HG02571 (cell line): Measurements from ENCODE around the gene GLI3.

Source experiments
- ATAC-seq: cut with Tn5 transposase; IDR thresholded peaks from one replicate; pipeline ENCODE4 v1.9.1; 2021; ENCODE audit warnings: mild to moderate bottlenecking, moderate library complexity; ENCODE audit not compliant: unreplicated experiment

Gene GLI3

DNA sequence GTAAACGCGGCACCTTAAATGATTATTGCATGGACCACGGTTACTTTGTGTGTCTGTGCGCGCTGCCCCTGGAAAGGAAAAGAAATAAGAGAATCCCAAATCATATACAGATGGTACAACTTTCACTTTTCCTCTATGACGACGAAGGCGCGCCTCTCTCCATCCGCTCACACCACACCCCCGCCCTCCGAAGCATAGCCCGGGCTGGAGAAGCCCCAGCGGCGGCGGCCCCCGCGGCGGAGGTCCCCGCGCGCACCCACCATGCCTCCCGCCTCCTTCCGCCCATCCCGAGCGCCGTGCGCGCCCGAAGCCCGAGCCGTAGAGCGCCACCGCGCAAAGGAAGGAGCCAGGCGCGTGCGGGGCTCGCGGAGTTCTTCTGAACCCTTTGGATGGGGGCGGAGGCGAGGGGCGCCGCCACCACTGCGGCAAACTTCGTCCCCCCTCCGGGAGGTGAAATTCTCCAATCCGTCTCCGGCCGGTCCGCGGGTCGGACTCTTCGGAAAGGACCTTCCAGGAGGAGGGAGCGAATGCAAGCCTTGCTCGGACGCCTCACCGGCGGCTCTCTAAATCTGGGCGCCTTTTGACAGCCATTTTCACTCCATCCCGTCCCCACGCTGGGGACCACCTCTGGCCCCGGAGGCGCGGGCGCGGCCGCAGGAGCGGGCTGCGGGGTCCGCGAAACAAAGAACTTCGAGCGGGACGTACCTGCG lies 588 bp downstream of the GLI3 start:
- no peak for ATAC-seq

DNA sequence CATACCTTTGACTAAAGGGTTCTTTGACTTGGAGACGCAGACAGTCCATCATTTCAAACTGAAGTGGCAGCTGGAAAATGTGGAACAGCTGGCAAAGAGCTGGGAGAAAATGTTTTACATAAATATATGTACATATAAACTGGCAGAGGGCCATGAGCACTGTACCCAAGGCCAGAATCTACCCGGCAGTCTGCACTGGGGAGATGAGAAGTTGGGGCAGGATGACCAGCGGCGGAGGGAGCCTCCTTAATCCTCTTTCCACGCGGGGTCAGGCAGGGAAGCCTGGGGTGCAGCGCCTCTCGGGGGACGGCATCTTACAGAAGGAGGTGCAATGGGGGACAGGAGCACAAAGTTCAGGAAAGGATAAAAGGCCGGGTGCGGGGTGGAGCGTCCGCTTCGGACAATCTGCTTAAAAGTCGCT lies 1.3 kb downstream of the GLI3 start:
- no peak for ATAC-seq

DNA sequence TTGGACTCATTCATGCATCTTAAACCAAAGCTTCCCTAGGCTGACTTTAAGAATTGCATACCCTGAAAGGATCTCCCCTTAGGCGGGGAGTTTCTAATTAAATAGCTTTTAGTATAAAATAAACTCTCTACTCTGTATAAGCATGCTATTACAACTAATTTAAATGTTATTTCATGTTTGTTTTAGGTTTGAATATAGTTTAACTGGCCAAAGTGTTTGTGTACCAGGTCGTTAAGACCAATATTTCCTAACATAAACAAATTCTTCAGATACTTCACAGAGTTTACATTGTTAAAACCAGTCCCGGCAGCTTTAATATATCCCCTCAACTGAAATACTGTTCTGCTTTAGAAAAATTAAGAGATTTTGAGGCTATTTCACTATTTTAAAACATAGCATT lies 2.3 kb downstream of the GLI3 start:
- no peak for ATAC-seq

DNA sequence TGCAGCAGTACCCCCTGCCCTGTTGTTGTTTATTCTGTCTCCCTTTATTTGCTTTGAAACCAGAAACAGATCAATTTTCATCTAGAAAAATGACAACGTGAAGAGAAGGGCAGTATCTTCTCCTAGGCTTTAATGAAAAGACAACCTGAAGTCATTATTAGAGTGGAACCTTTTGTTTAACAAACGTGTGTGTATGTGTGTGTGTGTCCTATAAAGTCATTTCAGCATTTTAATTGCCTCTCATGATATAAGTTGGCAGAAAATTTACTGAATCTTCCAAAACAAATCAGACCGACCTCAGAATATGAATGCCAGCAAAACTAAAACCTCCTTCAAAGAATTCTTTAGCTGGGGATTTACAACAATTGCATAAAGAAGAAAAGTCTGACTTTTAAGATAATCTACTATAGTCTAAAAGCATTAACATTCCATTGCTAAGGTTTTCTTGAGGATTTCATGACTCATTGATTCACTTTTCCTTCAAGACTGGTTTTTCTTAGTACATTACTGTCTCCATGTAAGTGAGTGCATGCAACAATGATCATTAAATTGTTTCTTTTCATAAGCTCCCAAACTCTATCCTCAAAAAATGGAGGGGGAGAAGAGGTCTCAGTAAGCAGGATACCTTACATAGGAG lies 3.2 kb downstream of the GLI3 start:
- ATAC-seq, result no peak

DNA sequence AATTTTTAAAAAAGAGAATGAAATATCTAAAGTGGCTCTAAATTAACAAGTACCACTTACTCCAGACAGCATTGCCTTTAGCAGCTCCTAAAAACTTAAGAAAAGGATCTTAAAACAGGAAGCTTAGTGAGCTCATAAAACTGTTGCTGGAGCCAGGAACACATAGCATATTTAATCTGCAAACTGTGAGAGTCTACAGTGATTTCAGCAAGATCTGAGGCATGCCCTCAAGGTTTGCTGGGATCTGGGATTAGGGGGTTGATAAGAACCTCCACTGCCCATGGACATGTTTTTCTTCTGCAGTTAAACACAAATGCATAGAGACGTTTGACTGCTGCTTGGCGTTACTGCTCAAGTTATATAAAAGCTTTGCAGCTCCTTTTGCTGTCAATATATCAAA lies 3.8 kb downstream of the GLI3 start:
- ATAC-seq, result no peak

DNA sequence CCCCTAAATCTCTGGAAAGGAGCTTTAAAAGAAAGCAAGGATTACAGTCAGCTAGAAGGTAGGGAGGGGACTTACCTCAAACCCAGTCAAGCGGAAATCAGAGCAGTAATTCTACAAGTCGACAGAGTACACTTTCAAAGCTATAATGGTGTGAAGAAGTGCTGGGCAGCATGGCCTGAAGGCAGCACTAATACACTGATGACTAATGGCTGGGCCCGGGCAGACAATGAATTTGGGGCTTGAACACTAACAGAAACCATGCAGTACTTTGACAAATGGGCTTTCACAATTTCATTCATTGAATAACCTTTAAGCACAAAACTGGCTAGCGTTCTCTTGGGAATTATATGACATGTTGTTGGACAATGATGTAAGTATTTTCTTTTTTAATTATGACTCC lies 4.7 kb downstream of the GLI3 start:
- no peak for ATAC-seq

DNA sequence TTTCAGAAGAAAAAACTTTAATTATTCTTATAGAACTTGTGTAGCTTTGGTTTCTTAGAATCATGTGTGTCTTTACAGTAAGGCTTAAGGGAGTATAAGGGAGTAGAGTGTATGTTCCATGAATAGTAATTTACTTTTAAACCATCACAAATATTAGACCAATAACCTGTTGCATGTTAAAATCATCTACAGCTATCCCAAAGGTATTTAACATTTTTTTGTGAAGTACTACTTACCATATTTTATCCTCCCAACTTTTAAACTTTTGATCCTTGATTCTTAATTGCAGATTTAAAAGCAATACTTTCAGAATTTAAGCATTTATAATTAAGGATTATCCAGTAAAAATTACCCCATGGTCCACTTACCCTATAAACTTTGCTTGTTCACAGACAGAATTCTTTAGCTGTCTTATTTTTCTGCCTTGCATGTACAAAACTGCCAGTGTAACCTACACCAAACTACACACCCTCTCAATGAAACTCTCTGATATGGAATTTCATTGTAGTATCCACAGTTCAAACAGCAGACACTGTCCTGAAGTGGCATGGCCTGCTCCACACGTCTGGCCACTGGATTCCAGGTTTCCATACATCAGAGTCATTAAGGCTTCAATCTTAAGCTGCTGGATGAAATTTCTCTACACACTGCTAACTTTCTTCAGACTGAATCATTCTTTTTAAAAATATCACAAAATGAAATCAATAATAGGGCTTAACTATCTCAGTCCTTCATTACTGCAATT lies 5.8 kb downstream of the GLI3 start:
- no peak for ATAC-seq

DNA sequence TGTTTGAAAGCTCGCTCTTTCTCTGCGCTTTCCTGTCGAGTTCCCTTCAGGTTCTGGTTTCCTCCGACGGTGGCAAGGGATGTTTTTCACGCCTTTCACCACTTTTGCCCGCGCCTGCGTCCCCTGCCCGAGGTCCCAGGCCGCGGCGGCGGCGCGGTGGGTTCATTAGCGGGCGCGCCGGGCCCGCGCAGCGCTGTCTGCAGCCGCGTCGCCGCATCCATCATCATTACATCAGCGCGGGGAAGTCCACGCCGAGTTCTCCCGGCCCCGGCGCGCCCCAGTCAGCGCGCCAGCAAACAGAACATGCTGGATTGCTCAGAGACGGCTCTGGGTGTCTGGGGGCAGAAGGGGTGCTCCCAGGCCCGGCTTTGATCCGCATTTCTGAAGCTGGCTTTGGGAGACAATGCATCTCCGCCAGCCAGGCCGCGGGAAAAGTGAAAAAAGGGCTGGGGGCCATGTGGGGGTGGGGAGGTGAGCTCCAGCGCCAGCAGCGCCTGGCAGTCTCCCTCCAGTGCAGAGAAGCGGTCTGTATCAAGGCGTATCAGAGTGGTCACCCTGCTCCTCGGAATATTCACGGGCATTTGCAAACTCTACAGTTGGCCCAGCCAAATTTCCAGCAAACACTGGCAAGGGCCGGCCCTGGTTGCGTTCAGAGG lies 8.9 kb downstream of the GLI3 start:
- ATAC-seq, result no peak

DNA sequence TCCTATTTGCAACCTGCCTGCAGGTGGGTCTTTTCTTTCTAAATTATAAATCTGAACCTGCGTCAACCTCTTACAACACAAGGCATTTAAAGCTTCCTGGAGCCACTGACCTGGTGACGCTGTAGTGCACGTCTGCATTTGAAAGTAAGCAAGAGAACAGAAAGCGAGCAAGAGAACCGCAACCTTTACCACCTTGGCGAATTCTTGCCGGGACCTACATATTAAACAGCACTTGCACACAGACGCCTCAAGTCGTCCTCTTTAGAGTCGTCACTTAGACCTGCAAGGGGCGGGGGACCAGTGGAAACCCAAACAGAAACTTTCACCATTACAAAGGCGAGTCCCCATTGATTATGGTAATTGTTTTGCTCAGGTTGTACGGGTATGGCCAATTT lies 9.5 kb downstream of the GLI3 start:
- ATAC-seq, result no peak

DNA sequence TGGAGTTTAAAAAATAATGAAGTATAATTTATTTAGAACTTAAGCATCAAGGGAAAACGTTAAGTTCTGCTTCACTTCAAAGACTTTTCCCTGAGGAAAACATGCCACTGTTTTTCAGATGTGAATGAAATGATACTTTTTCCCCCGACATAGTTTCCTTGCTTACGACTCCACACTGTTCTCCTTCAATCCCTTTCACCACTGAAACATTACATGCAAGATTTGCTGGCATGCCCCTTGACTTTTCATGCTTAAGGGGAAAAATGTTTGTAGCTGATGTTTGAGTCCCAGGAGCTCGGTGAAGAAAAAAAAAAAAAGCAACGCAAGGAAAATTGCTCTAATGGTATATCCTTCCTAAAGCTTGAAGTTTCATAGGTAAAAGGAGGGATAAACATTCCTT lies 10.0 kb downstream of the GLI3 start:
- no peak for ATAC-seq

DNA sequence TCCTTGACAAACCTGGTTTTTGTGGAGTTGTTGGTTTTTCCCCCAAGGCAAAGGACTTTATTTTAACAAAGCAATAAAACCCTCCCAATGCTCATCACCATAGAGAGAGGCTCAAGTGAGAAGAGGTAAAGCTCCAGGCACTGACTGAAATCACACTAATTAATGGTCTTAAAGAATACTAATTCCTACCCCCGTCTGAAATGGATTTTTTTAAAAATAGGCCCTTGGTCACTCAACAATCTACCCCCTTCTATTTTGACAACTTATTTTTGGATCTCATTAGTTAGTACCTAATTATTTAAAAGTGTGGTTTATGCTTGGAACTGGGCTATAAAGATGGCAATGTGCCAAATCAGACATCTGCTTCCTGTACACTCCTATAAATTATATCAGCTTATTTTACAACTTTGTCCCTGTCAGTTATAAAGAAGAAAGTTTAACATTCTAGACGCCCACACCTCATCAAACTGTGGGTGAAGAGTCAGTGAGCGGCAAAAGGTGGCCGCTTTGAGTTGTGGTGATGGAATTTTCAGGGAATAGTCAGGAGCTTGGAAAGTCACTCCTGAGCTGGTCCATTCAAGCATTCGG lies 10.6 kb downstream of the GLI3 start:
- no peak for ATAC-seq

DNA sequence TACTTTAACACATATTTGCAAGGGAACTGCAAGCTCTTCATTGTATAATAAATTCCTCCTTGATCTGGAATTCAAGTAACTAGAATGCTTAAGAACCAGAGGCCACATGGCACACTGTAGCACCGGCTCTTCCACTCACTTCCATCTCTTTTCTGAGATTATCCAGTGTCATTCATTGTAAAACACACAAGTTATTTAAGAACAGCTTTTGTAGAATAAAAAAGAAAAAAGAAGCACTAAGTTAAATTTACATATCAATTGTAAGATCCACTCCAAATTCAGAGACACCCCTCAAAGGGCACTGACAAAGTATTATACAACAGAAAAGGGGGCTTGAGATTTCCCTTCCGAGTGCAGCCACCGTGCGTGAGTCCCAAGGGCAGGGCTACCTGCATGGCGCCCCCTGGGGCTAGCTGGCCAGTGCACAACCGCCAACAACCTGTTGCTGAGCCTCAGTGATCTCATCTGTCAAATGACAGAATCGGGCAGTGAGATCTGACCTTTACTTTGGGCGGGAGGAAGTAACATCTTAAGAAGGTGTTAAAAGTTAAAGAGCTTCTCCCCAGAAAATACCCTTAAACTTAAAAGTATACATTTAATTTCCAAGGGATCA lies 12.5 kb downstream of the GLI3 start:
- no peak for ATAC-seq

DNA sequence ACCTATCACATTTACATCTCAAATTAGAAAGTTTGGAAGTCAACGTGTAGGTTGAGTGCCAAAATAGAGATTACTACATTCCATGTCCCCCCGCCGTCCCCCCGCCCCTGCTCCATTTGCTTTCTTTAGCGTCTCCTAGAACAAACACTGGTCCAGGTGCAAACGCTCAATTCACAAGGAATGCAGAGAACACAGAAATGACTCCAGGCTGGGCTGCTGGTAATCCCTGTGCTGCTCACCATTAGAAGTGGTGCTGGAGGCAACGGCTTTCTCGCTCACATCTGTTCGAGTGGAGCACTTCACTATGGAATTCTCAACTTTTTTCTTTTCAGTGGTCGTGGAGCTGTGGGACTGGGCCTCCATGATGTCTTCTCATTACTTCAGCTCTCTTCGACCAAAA lies 14.1 kb downstream of the GLI3 start:
- ATAC-seq, result no peak

DNA sequence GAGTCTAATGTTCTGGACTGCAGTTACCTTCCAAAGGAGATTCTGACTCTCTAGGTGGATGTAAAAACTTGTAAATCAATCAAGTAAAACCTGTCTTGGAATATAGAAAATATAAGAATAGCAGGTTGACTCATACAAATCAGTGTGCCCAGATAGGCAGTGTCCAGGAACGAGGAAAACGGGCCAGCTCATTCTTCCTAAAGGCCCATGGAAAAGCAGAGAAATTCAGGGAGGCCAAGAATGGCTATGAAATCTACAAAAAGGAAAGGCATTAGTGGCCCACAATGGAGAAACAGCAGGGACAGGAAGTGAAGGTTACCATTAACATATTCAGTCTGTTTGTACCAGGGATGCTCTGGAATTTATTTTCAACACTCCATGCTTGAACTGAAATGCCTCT lies 14.9 kb downstream of the GLI3 start:
- ATAC-seq, result no peak

DNA sequence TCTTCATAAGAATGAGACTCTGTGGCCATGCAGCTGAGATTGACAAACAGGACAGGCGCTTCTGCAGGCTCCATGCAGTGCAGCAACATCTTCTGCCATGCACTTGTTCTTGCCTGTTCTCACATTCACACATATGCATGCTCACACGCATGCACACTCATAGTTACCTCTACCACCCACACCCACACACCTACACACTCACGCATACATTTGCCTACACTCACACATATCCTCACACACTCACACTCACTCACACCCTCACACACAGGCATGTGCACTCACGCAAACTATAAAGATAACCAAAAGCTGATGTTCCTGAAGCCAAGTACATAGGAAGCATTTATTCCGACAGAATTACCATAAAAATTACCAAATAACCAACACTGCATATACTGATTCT lies 15.7 kb downstream of the GLI3 start:
- ATAC-seq, result no peak

DNA sequence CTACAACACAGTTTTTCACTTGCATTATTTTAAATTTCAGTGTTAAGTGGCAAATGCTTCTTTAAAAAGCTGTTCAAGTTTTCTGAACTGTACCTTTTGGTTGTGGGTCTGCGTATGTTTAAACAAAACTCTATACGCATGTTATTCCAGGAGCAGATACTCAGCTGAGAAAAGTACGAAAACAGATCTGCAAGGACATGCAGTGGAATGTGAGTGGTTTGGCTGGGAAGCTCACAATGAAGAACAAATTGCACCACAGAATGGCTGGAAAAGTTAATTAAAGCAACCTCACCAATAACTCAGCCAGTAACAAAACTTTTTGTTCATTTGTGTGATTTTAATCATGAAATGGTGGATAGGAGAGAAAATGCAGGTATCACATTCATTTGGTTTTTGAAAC lies 17.6 kb downstream of the GLI3 start:
- no peak for ATAC-seq

DNA sequence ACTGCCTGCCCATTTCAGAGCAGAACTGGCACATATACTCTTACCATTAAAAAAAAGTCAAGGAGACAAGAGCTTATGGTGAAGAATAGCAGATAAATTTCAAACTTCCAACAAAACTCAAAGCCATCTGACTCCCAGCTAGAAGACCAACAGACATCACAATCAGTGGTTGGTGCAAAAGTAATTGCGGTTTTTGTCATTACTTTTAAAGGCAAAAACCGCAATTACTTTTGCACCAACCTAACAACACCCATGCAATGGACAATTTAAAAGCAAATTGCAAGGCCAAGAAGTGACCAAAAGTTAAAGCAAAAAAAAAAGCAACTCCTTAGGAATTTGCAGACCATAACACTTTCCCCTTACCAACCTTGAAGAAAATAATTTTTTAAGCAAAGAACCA lies 18.8 kb downstream of the GLI3 start:
- ATAC-seq, result no peak

DNA sequence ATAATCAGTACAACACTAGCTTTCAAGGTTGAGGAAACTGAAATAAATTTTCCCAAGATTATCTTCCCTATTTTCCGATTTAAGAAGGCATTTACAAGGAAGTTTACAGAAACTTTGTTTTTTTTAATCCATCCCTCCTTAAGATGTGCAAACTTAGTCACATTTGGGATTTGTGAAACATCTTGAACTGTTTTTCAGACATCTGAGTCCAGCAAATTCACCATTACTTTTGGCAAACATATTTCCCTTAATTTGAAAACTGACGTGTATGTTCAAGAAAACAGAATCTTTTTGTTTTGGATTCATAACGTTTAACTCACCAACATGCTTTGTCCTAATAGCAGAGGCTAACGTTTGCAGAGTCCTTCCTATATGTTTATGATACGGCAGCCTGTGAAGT lies 19.5 kb downstream of the GLI3 start:
- ATAC-seq, result no peak

DNA sequence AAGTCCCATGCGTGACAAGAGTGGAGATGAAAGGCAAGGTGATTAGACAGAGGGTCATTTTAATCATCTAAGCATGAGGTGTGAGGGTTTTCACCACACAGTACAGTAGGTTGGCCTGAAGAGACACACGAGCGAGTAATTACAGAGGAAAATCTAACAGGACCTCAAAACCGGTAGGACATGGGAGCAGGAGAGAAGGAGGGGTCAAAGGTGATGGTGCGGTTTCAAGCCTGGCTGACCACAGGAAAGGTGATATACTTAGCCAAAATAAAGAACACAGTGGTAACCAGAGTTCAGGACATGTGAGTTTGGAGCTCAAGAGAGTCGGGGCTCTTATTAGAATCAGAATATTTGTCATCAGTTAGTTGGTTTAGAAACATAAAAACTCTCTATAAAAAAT lies 20.0 kb downstream of the GLI3 start:
- no peak for ATAC-seq

DNA sequence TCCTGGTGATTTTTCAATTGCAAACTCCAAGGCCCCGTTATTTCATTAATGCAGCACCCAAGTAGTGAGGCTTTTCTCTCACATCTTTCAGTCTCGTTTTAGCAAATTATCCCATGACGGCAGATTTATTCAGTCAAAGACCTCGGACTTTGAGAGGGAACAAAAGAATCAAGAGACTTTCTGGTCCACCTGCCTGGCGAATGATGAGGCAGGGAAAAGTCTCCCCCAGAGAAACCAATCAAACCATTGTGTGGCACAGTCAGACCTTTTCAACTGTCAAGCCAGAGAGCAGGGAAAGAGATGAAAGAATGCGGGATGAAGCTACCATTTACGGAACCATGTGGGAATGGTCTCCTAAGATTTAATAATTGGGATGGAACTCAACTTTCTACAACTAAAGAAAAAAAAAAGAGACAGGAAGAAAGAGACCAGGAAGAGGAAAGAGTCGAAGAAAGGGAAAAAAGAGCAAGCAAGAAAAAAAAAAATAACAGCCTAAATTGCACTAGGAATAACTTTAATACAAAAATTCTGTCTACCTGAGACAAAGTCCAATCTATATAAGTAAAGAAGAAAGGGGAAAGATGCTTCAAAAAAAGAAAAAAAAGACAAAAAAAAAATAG lies 22.8 kb downstream of the GLI3 start:
- no peak for ATAC-seq

DNA sequence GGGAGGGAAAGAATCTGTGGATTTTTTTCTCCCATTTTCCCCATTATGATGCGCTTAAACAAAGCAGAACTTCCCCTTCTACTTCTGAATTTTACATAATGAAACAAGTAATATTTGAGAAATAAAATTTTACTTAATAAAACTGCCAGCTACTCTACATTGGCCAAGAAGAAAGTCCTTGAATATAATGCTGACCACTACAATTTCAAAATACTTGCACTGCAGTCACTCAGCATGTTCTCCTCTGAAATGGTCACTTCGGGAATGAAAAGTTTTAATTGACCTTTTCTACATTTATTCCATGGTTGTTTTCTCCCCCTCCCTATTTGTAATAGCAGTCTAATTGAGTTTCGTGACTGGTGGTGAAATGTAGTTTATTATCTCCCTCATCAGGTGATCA lies 23.9 kb downstream of the GLI3 start:
- no peak for ATAC-seq
